GM21381 (cell line): ENCODE results near the gene EVL.

Experiments
- ATAC-seq: cut with Tn5 transposase; IDR thresholded peaks from one replicate; pipeline ENCODE4 v1.9.1; 2021; ENCODE audit warnings: mild to moderate bottlenecking, moderate library complexity; ENCODE audit not compliant: unreplicated experiment

The EVL gene

GRCh38 chr14:100142073-100143040 is 77.1 kb downstream of the EVL start:
- ATAC-seq, result no peak

GRCh38 chr14:100143523-100143922 is 78.3 kb downstream of the EVL start:
- ATAC-seq, result no peak

- no peak for ATAC-seq
Measured at GRCh38 chr14:100143934-100144333, 78.7 kb downstream of the EVL start.

GRCh38 chr14:100144645-100144995 is 79.4 kb downstream of the EVL start:
- ATAC-seq, result no peak

- no peak for ATAC-seq
Measured at GRCh38 chr14:100144996-100145646, 79.9 kb downstream of the EVL start.

GRCh38 chr14:100145682-100146464 is 80.7 kb downstream of the EVL start:
- no peak for ATAC-seq

- no peak for ATAC-seq
Measured at GRCh38 chr14:100146531-100147091, 81.4 kb downstream of the EVL start.

GRCh38 chr14:100147181-100147631 is 82.0 kb downstream of the EVL start:
- ATAC-seq, result no peak

- ATAC-seq, result no peak
Measured at GRCh38 chr14:100147691-100148464, 82.7 kb downstream of the EVL start.

- no peak for ATAC-seq
Measured at GRCh38 chr14:100148837-100149731, 83.9 kb downstream of the EVL start.

- no peak for ATAC-seq
Measured at GRCh38 chr14:100149851-100150611, 84.8 kb downstream of the EVL start.

- ATAC-seq, result no peak
Measured at GRCh38 chr14:100150932-100151587, 85.8 kb downstream of the EVL start.

GRCh38 chr14:100152091-100152490 is 86.9 kb downstream of the EVL start:
- no peak for ATAC-seq

GRCh38 chr14:100153560-100153959 is 88.3 kb downstream of the EVL start:
- ATAC-seq, result no peak

- no peak for ATAC-seq
Measured at GRCh38 chr14:100155049-100155621, 89.9 kb downstream of the EVL start.

GRCh38 chr14:100155756-100156616 is 90.8 kb downstream of the EVL start:
- ATAC-seq, result no peak

- no peak for ATAC-seq
Measured at GRCh38 chr14:100156776-100157175, 91.6 kb downstream of the EVL start.
